ENCODE measurements around the gene CYTH3. TPM values are rescaled to one million over a fixed set of nuclear protein-coding genes. Genes with fewer than 3 reads are reported as not detected.
"Not testable (repeated sequence)": the region's sequence is repeated elsewhere in the genome, so short reads cannot be mapped to it uniquely, and the experiment has no call there.

The CYTH3 gene
- total RNA-seq, 2 donors from 2014 or later, result 12.3 to 37.7 TPM

GRCh38 chr7:6193709-6194108 is 78.7 kb downstream of the CYTH3 start:
- Histone ChIP-seq H3K4me1 (replicated peaks) (no peaks in the 10 kb centered on the region), H3K4me3 (no peak overlapping the region), H3K27ac (no peak overlapping the region), H3K9me3 (no peaks in the 10 kb centered on the region), H3K36me3 (no peaks in the 10 kb centered on the region), H3K27me3 (replicated peaks; ENCODE audit: insufficient read depth) (no peaks in the 10 kb centered on the region)
- WGBS, result 81% methylated on average over 8 of the region's 8 CpGs
- no peak for DNase-seq (ENCODE audit: low spot score)
- intact Hi-C loops (cut with DNase I), result no loop called here
- no peak for TF ChIP-seq POLR2A (IDR thresholded peaks at IDR 0.05)
- no peak for TF ChIP-seq POLR2AphosphoS5 (IDR thresholded peaks at IDR 0.05)
- TF ChIP-seq, protein P1, sequence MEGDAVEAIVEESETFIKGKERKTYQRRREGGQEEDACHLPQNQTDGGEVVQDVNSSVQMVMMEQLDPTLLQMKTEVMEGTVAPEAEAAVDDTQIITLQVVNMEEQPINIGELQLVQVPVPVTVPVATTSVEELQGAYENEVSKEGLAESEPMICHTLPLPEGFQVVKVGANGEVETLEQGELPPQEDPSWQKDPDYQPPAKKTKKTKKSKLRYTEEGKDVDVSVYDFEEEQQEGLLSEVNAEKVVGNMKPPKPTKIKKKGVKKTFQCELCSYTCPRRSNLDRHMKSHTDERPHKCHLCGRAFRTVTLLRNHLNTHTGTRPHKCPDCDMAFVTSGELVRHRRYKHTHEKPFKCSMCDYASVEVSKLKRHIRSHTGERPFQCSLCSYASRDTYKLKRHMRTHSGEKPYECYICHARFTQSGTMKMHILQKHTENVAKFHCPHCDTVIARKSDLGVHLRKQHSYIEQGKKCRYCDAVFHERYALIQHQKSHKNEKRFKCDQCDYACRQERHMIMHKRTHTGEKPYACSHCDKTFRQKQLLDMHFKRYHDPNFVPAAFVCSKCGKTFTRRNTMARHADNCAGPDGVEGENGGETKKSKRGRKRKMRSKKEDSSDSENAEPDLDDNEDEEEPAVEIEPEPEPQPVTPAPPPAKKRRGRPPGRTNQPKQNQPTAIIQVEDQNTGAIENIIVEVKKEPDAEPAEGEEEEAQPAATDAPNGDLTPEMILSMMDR (IDR thresholded peaks at IDR 0.05), result no peak

GRCh38 chr7:6190563-6190962 is 81.9 kb downstream of the CYTH3 start:
- 80% methylated on average over 7 of the region's 7 CpGs for WGBS
- H3K27ac ChIP-seq; intact Hi-C loops (cut with DNase I); H3K36me3 ChIP-seq; H3K9me3 ChIP-seq; H3K4me3 ChIP-seq; H3K4me1 ChIP-seq (replicated peaks); DNase-seq (ENCODE audit: low spot score); H3K27me3 ChIP-seq (replicated peaks; ENCODE audit: insufficient read depth): not testable (repeated sequence)

GRCh38 chr7:6188389-6188788 is 84.0 kb downstream of the CYTH3 start:
- no peak for TF ChIP-seq POLR2A (IDR thresholded peaks at IDR 0.05)
- TF ChIP-seq, protein P1 (IDR thresholded peaks at IDR 0.05), result no peak
- no peak overlapping the region for H3K4me3 ChIP-seq

GRCh38 chr7:6186577-6186976 is 85.8 kb downstream of the CYTH3 start:
- TF ChIP-seq POLR2AphosphoS5 (IDR thresholded peaks at IDR 0.05) (no peak), POLR2A (IDR thresholded peaks at IDR 0.05) (no peak)
- TF ChIP-seq, protein P1 (IDR thresholded peaks at IDR 0.05), result no peak
- Histone ChIP-seq H3K4me3 (no peak overlapping the region), H3K36me3 (no peaks in the 10 kb centered on the region), H3K9me3 (no peaks in the 10 kb centered on the region), H3K27ac (no peak overlapping the region), H3K27me3 (replicated peaks; ENCODE audit: insufficient read depth) (no peaks in the 10 kb centered on the region), H3K4me1 (replicated peaks) (no peaks in the 10 kb centered on the region)
- intact Hi-C loops (cut with DNase I), result no loop called here
- 82% methylated on average over 11 of the region's 11 CpGs for WGBS
- no peak for DNase-seq (ENCODE audit: low spot score)

More at GRCh38 chr7:6188389-6188788, 84.0 kb downstream of the CYTH3 start:
- Histone ChIP-seq H3K27me3 (replicated peaks; ENCODE audit: insufficient read depth) (no peaks in the 10 kb centered on the region), H3K27ac (no peak overlapping the region), H3K4me1 (replicated peaks) (no peaks in the 10 kb centered on the region), H3K9me3 (no peaks in the 10 kb centered on the region), H3K36me3 (no peaks in the 10 kb centered on the region)
- no peak for DNase-seq (ENCODE audit: low spot score)
- intact Hi-C loops (cut with DNase I), result no loop called here
- 88% methylated on average over 5 of the region's 5 CpGs for WGBS

- DNase-seq (ENCODE audit: low spot score), result no peak
Measured at GRCh38 chr7:6182993-6183392, 89.4 kb downstream of the CYTH3 start.

More at GRCh38 chr7:6182993-6183392, 89.4 kb downstream of the CYTH3 start:
- TF ChIP-seq POLR2A (IDR thresholded peaks at IDR 0.05), result no peak
- TF ChIP-seq POLR2AphosphoS5 (IDR thresholded peaks at IDR 0.05), result no peak
- TF ChIP-seq, protein P1 (IDR thresholded peaks at IDR 0.05), result no peak
- no peaks in the 10 kb centered on the region for H3K27me3 ChIP-seq (replicated peaks; ENCODE audit: insufficient read depth)
- no peak overlapping the region for H3K27ac ChIP-seq
- no peaks in the 10 kb centered on the region for H3K9me3 ChIP-seq
- H3K4me1 ChIP-seq (replicated peaks), result no peaks in the 10 kb centered on the region
- H3K4me3 ChIP-seq, result no peak overlapping the region
- no peaks in the 10 kb centered on the region for H3K36me3 ChIP-seq
- intact Hi-C loops (cut with DNase I), result no loop called here
- WGBS, result 91% methylated on average over 10 of the region's 10 CpGs

Measured in prostate gland (tissue), 2 donors.